HCT116 (cell line): Measurements from ENCODE around the gene DNAJC3. TPM values are rescaled to one million over a fixed set of nuclear protein-coding genes. Genes with fewer than 3 reads are reported as not detected.

Source experiments
- ATAC-seq: fragments of 200-7000 bp; cut with Tn5 transposase; 2 replicates; pipeline ENCODE4 v1.9.1; 2020; ENCODE audit warnings: mild to moderate bottlenecking, moderate library complexity
- BruUV-seq: library from RNA; stranded (reverse); fragments of 400-500 nt; replicated peaks from 2 replicates; lab custom pipeline; 2021; lab: Mats Ljungman, UMichigan
- CTCF ChIA-PET: fragments of 300-600 bp; sonication (Branson Sonifier 250); formaldehyde crosslinking; loops from one replicate; lab custom pipeline; 2021; ENCODE audit warnings: antibody characterized with exemption; lab: Charles Lee
- POLR2A ChIA-PET: fragments of 300-600, 350-600 bp; sonication (Branson Sonifier 250); formaldehyde crosslinking; loops from one replicate; lab custom pipeline; 2021; ENCODE audit warnings: antibody characterized with exemption; lab: Charles Lee
- RAD21 ChIA-PET, 2 experiments: fragments of 300-600 bp; sonication (Branson Sonifier 250); formaldehyde crosslinking; loops; one replicate each; lab custom pipeline; 2023; ENCODE audit warnings: low total read pairs in 2 of 2; ENCODE audit not compliant: uncharacterized antibody in 2 of 2, unreplicated experiment in 2 of 2, low non-redundant PET in 1 of 2; lab: Charles Lee
- DNase-seq: peaks from one replicate; pipeline ENCODE4 v3.0.0-alpha.2; 2010; ENCODE audit warnings: low read depth, low spot score
- H2AFZ ChIP-seq: fragments of 200-600 bp; shearing (Covaris generic), sonication (generic); 2 replicates; pipeline ENCODE4 v1.6.1; 2017; ENCODE audit warnings: low read depth, mixed run types, mixed read lengths, antibody characterized with exemption, low read length; ENCODE audit not compliant: poor library complexity, severe bottlenecking
- H3K27ac ChIP-seq: 2 replicates; pipeline ENCODE4 v1.5.1; 2012; ENCODE audit warnings: low read depth, low read length
- H3K27me3 ChIP-seq: fragments of 200-600 bp; sonication (generic); 2 replicates; pipeline ENCODE4 v1.6.1; 2016; ENCODE audit warnings: mixed run types, low read length, mixed read lengths; ENCODE audit not compliant: insufficient read depth
- H3K36me3 ChIP-seq, 2 experiments: fragments of 200-500 bp in 1 of 2; fragments of 200-600 bp in 1 of 2; sonication (Bioruptor generic) in 1 of 2; sonication (generic) in 1 of 2; 2 replicates each; pipeline versions ENCODE4 v1.5.1 to v1.6.1; 2014 to 2016; ENCODE audit warnings: low read length in 2 of 2, inconsistent platforms in 1 of 2, mixed read lengths in 1 of 2, mixed run types in 1 of 2; ENCODE audit not compliant: insufficient read depth in 2 of 2, control insufficient read depth in 1 of 2
- H3K4me1 ChIP-seq, 2 experiments: fragments of 200-600 bp in 1 of 2; sonication (generic) in 1 of 2; 2 replicates each; pipeline versions ENCODE4 v1.5.1 to v1.6.1; 2012 to 2017; ENCODE audit warnings: low read length in 2 of 2, inconsistent platforms in 1 of 2, mild to moderate bottlenecking in 1 of 2, mixed read lengths in 1 of 2, mixed run types in 1 of 2, moderate library complexity in 1 of 2; ENCODE audit not compliant: insufficient read depth in 2 of 2, control insufficient read depth in 1 of 2
- H3K4me2 ChIP-seq: fragments of 200-600 bp; sonication (generic); 2 replicates; pipeline ENCODE4 v1.6.1; 2017; ENCODE audit warnings: mixed run types, low read length, mixed read lengths
- H3K4me3 ChIP-seq, 2 experiments: fragments of 200-600 bp in 1 of 2; sonication (generic) in 1 of 2; replicated peaks in 1 of 2; 2 replicates each; pipeline ENCODE4 v1.5.1; 2011 to 2016; ENCODE audit warnings: low read length in 2 of 2, control low read depth in 1 of 2, low read depth in 1 of 2, mild to moderate bottlenecking in 1 of 2, mixed read lengths in 1 of 2, mixed run types in 1 of 2
- H3K79me2 ChIP-seq: fragments of 200-600 bp; sonication (generic); 2 replicates; pipeline ENCODE4 v1.6.1; 2017; ENCODE audit warnings: mild to moderate bottlenecking, mixed run types, low read length, moderate library complexity, mixed read lengths; ENCODE audit not compliant: insufficient read depth
- H3K9ac ChIP-seq: fragments of 200-600 bp; sonication (generic); 2 replicates; pipeline ENCODE4 v1.6.1; 2016; ENCODE audit warnings: low read length, mixed read lengths
- H3K9me2 ChIP-seq: fragments of 200-600 bp; sonication (generic), shearing (Covaris generic); 2 replicates; pipeline ENCODE4 v1.6.1; 2017; ENCODE audit warnings: mixed run types, mild to moderate bottlenecking, moderate library complexity; ENCODE audit not compliant: insufficient read depth
- H3K9me3 ChIP-seq, 2 experiments: fragments of 200-500 bp in 1 of 2; fragments of 200-600 bp in 1 of 2; sonication (Bioruptor generic) in 1 of 2; sonication (generic) in 1 of 2; 2 replicates each; pipeline ENCODE4 v1.6.1; 2014 to 2017; ENCODE audit warnings: low read length in 2 of 2, mixed read lengths in 2 of 2, inconsistent platforms in 1 of 2, low read depth in 1 of 2, mild to moderate bottlenecking in 1 of 2, mixed run types in 1 of 2, moderate library complexity in 1 of 2; ENCODE audit not compliant: control insufficient read depth in 1 of 2, insufficient read depth in 1 of 2
- H4K20me1 ChIP-seq: fragments of 200-600 bp; sonication (generic), shearing (Covaris generic); 2 replicates; pipeline ENCODE4 v1.6.1; 2017; ENCODE audit warnings: mixed run types, mild to moderate bottlenecking, moderate library complexity; ENCODE audit not compliant: insufficient read depth
- ATF3 ChIP-seq: IDR thresholded peaks from 2 replicates; pipeline ENCODE4 v1.6.1; 2012
- CBX3 ChIP-seq: IDR thresholded peaks from 2 replicates; pipeline ENCODE4 v1.6.1; 2012; ENCODE audit warnings: low read depth
- EGR1 ChIP-seq: IDR thresholded peaks from 2 replicates; pipeline ENCODE4 v1.6.1; 2012; ENCODE audit warnings: low read depth
- ELF1 ChIP-seq: IDR thresholded peaks from 2 replicates; pipeline ENCODE4 v1.6.1; 2012; ENCODE audit warnings: low read depth, borderline replicate concordance
- JUND ChIP-seq: IDR thresholded peaks from 2 replicates; pipeline ENCODE4 v1.6.1; 2012
- POLR2AphosphoS5 ChIP-seq: IDR thresholded peaks from 2 replicates; pipeline ENCODE4 v1.6.1; 2011; ENCODE audit warnings: mild to moderate bottlenecking, low read depth, low read length, moderate library complexity
- RAD21 ChIP-seq: IDR thresholded peaks from 2 replicates; pipeline ENCODE4 v1.6.1; 2012; ENCODE audit warnings: low read depth, mild to moderate bottlenecking
- SIN3A ChIP-seq: IDR thresholded peaks from 2 replicates; pipeline ENCODE4 v1.6.1; 2012; ENCODE audit warnings: low read depth
- SRF ChIP-seq: IDR thresholded peaks from 2 replicates; pipeline ENCODE4 v1.6.1; 2012; ENCODE audit warnings: low read depth
- ZBTB33 ChIP-seq: IDR thresholded peaks from 2 replicates; pipeline ENCODE4 v1.6.1; 2011; ENCODE audit warnings: mild to moderate bottlenecking, low read length, moderate library complexity; ENCODE audit not compliant: insufficient replicate concordance; ENCODE audit errors: extremely low read depth
- intact Hi-C: fragments of 100-400 bp; cut with micrococcal nuclease; formaldehyde crosslinking; loops from 2 replicates; pipeline ENCODE4 v1.10.0; 2022
- total RNA-seq: library from RNA; stranded (reverse); gene quantifications from one replicate; pipeline ENCODE4 v1.2.1, GENCODE V29; 2021; ENCODE audit not compliant: unreplicated experiment

The DNAJC3 gene
- total RNA-seq, 1 experiment from 2014 or later: 28.5 TPM

DNA sequence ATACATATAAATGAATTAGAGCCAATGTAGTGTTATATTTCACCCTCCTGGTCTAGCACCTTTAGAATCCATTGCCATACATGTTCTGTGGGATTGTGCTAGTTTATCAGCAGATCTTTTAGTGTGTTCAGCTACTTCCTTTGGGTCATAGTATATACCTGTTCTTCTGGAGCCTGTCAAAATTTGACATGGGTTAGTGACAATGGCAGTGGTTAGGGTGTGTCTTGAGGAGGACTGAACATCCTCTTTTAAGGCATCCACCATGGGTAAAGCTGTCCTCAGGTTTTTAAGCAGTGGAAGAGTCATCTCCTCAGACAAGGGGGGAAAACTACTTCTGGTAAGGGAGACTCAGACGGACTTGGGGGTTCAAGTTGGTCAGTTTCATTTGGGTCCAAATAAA, 29.4 kb downstream of the DNAJC3 start:
- POLR2A ChIA-PET: no interaction called here
- CTCF ChIA-PET: no interaction called here
- Histone ChIP-seq H3K4me1 (no peaks in the 10 kb centered on the region), H2AFZ (no peak overlapping the region), H3K79me2 (peaks cover 39% of the 10 kb centered on the region), H3K9me2 (no peaks in the 10 kb centered on the region), H3K4me2 (no peak overlapping the region), H3K4me3 (no peak overlapping the region), H3K9me3 (no peaks in the 10 kb centered on the region), H3K27ac (no peak overlapping the region), H4K20me1 (0 out of 2 replicates have a peak, but pooled peaks cover 6% of the 10 kb centered on the region), H3K9ac (no peak overlapping the region), H3K36me3 (no peaks in the 10 kb centered on the region), H3K27me3 (no peaks in the 10 kb centered on the region)
- no TSS peak for BruUV-seq
- intact Hi-C loops: no loop called here
- TF ChIP-seq CBX3 (no peak), ELF1 (no peak), SIN3A (no peak), EGR1 (no peak), POLR2AphosphoS5 (no peak), SRF (no peak), JUND (no peak), ZBTB33 (no peak), RAD21 (no peak), ATF3 (no peak)
- ATAC-seq: no peak
- RAD21 ChIA-PET: no interaction called here
- DNase-seq: no peak
